OCI-LY1 (cell line): ENCODE measurements around the gene PCDHB1.
"Not testable (repeated sequence)": the region's sequence is repeated elsewhere in the genome, so short reads cannot be mapped to it uniquely, and the experiment has no call there.

Experiments
- H2AFZ ChIP-seq: fragments of 200-600 bp; sonication (generic), shearing (Covaris generic); 2 replicates; pipeline ENCODE4 v1.6.0; 2014; ENCODE audit warnings: antibody characterized with exemption, mild to moderate bottlenecking, low read length
- H3F3A ChIP-seq: fragments of 200-600 bp; sonication (generic), shearing (Covaris generic); 2 replicates; pipeline ENCODE4 v1.6.0; 2014; ENCODE audit warnings: mild to moderate bottlenecking, antibody characterized with exemption, low read length, moderate library complexity; ENCODE audit not compliant: insufficient read depth
- H3K27ac ChIP-seq: fragments of 200-600 bp; sonication (generic); 2 replicates; pipeline ENCODE4 v1.5.1; 2014; ENCODE audit warnings: low read length, mixed run types, mild to moderate bottlenecking, low read depth; ENCODE audit not compliant: poor library complexity, severe bottlenecking
- H3K27me3 ChIP-seq: fragments of 200-600 bp; sonication (generic); 2 replicates; pipeline ENCODE4 v1.6.0; 2014; ENCODE audit warnings: antibody characterized with exemption, mild to moderate bottlenecking, low read length, moderate library complexity; ENCODE audit not compliant: insufficient read depth
- H3K36me3 ChIP-seq: fragments of 200-600 bp; sonication (generic); 2 replicates; pipeline ENCODE4 v1.6.1; 2014; ENCODE audit warnings: mild to moderate bottlenecking, antibody characterized with exemption, low read length, moderate library complexity, mixed read lengths; ENCODE audit not compliant: insufficient read depth
- H3K4me1 ChIP-seq: fragments of 200-600 bp; sonication (generic); 2 replicates; pipeline ENCODE4 v1.5.1; 2014; ENCODE audit warnings: mild to moderate bottlenecking, low read length, moderate library complexity; ENCODE audit not compliant: insufficient read depth, severe bottlenecking
- H3K4me2 ChIP-seq: fragments of 200-600 bp; sonication (generic), shearing (Covaris generic); 2 replicates; pipeline ENCODE4 v1.6.1; 2014; ENCODE audit warnings: low read length
- H3K4me3 ChIP-seq: fragments of 200-600 bp; sonication (generic); 2 replicates; pipeline ENCODE4 v1.5.1; 2014; ENCODE audit warnings: low read length, low read depth, mild to moderate bottlenecking, mixed read lengths; ENCODE audit not compliant: poor library complexity, severe bottlenecking
- H3K79me2 ChIP-seq: fragments of 200-600 bp; shearing (Covaris generic); 2 replicates; pipeline ENCODE4 v1.6.1; 2016; ENCODE audit warnings: mixed run types, low read length, mixed read lengths; ENCODE audit not compliant: insufficient read depth
- H3K9ac ChIP-seq: fragments of 200-600 bp; sonication (generic), shearing (Covaris generic); 2 replicates; pipeline ENCODE4 v1.6.1; 2014; ENCODE audit warnings: mild to moderate bottlenecking, low read length, mixed read lengths
- H3K9me2 ChIP-seq: fragments of 200-600 bp; sonication (generic), shearing (Covaris generic); 2 replicates; pipeline ENCODE4 v1.6.1; 2014; ENCODE audit warnings: low read depth, mild to moderate bottlenecking, low read length, mixed read lengths
- H3K9me3 ChIP-seq: fragments of 200-600 bp; shearing (Covaris generic); 2 replicates; pipeline ENCODE4 v1.6.1; 2014; ENCODE audit warnings: low read length, mixed read lengths
- H4K20me1 ChIP-seq: fragments of 200-600 bp; sonication (generic), shearing (Covaris generic); 2 replicates; pipeline ENCODE4 v1.6.0; 2016; ENCODE audit warnings: mild to moderate bottlenecking, low read length; ENCODE audit not compliant: insufficient read depth
- EZH2 ChIP-seq: fragments of 200-600 bp; sonication (generic), shearing (Covaris generic); IDR thresholded peaks from 2 replicates; pipeline ENCODE4 v1.8.0; 2017; ENCODE audit warnings: borderline replicate concordance, mixed run types, mild to moderate bottlenecking, antibody characterized with exemption, low read length, moderate library complexity, mixed read lengths
- TF ChIP-seq, protein P1 (sequence below): fragments of 200-600 bp; sonication (generic), shearing (Covaris generic); IDR thresholded peaks from 2 replicates; pipeline ENCODE4 v1.5.1; 2017; ENCODE audit warnings: mild to moderate bottlenecking, antibody characterized with exemption, low read length, moderate library complexity, mixed read lengths

Gene PCDHB1

DNA sequence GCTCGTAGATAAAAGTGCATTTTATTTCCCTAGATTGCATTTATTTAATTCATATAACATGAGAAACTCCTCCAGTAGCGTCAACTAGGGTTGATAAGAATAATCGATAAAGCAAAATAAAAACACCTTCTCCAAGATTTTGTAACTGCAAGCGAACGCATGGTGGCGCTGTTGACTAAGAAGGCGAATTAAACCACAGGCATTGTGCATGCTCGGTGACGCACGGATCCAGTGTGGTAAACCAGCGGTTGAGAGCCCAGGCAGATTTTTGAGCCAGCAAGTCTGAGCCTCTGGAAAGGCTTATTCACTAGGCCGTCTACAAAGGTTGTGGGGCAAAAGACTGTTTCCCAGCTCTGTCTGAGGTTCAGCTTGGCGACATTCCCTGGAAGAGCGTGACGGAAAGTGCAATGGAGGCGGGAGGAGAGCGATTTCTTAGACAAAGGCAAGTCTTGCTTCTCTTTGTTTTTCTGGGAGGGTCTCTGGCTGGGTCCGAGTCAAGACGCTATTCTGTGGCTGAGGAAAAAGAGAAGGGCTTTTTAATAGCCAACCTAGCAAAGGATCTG is 49.1 kb downstream of the PCDHB1 start, which contains the start of gene PCDHB3:
Gene PCDHB3 (plus strand): TSS at position 231 of the 563 bp plus-strand sequence. CDS start 177 bp downstream, at position 408.
- Histone ChIP-seq H3F3A (no peaks in the 10 kb centered on the region), H3K27ac (no peak within 1 kb of the TSS), H3K9me2 (no peaks in the 10 kb centered on the region), H3K4me2 (no peak within 1 kb of the TSS), H3K27me3 (no peaks in the 10 kb centered on the region), H3K36me3 (no peaks in the 10 kb centered on the region), H3K4me3 (no peak within 1 kb of the TSS), H2AFZ (no peak within 1 kb of the TSS), H3K79me2 (no peaks in the 10 kb centered on the region), H3K9me3 (no peaks in the 10 kb centered on the region), H3K4me1 (no peaks in the 10 kb centered on the region), H4K20me1 (no peaks in the 10 kb centered on the region), H3K9ac (no peak within 1 kb of the TSS)
- no peak for TF ChIP-seq EZH2
- TF ChIP-seq, protein P1, sequence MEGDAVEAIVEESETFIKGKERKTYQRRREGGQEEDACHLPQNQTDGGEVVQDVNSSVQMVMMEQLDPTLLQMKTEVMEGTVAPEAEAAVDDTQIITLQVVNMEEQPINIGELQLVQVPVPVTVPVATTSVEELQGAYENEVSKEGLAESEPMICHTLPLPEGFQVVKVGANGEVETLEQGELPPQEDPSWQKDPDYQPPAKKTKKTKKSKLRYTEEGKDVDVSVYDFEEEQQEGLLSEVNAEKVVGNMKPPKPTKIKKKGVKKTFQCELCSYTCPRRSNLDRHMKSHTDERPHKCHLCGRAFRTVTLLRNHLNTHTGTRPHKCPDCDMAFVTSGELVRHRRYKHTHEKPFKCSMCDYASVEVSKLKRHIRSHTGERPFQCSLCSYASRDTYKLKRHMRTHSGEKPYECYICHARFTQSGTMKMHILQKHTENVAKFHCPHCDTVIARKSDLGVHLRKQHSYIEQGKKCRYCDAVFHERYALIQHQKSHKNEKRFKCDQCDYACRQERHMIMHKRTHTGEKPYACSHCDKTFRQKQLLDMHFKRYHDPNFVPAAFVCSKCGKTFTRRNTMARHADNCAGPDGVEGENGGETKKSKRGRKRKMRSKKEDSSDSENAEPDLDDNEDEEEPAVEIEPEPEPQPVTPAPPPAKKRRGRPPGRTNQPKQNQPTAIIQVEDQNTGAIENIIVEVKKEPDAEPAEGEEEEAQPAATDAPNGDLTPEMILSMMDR = peak; percentile 74

DNA sequence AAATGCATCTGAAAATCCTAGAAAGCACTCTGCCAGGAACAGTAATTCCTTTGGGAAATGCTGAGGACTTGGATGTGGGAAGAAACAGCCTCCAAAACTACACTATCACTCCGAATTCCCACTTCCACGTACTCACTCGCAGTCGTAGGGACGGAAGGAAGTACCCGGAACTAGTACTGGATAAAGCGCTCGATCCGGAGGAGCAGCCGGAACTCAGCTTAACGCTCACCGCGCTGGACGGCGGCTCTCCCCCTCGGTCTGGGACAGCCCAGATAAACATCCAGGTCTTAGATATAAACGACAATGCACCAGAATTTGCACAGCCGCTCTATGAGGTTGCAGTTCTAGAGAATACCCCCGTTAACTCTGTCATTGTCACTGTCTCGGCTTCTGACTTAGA is 49.9 kb downstream of the PCDHB1 start:
- H3K27ac ChIP-seq = no peak overlapping the region
- no peak overlapping the region for H3K4me2 ChIP-seq
- H3K4me1 ChIP-seq = no peaks in the 10 kb centered on the region
- no peaks in the 10 kb centered on the region for H4K20me1 ChIP-seq
- no peaks in the 10 kb centered on the region for H3K9me2 ChIP-seq
- H3K27me3 ChIP-seq = no peaks in the 10 kb centered on the region
- no peak for TF ChIP-seq EZH2
- TF ChIP-seq, protein P1 = no peak
- H3K9me3 ChIP-seq = no peaks in the 10 kb centered on the region
- no peaks in the 10 kb centered on the region for H3K79me2 ChIP-seq
- H3K36me3 ChIP-seq = no peaks in the 10 kb centered on the region
- H3K4me3 ChIP-seq = no peak overlapping the region
- no peaks in the 10 kb centered on the region for H3F3A ChIP-seq
- H3K9ac ChIP-seq = no peak overlapping the region
- H2AFZ ChIP-seq = no peak overlapping the region

DNA sequence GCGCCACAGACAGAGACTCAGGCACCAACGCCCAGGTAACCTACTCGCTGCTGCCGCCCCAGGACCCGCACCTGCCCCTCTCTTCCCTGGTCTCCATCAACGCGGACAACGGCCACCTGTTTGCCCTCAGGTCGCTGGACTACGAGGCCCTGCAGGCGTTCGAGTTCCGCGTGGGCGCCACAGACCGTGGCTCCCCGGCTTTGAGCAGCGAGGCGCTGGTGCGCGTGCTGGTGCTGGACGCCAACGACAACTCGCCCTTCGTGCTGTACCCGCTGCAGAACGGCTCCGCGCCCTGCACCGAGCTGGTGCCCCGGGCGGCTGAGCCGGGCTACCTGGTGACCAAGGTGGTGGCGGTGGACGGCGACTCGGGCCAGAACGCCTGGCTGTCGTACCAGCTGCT is 50.9 kb downstream of the PCDHB1 start:
- not testable (repeated sequence) for H3K4me3 ChIP-seq, H3K9me2 ChIP-seq, H3K79me2 ChIP-seq

DNA sequence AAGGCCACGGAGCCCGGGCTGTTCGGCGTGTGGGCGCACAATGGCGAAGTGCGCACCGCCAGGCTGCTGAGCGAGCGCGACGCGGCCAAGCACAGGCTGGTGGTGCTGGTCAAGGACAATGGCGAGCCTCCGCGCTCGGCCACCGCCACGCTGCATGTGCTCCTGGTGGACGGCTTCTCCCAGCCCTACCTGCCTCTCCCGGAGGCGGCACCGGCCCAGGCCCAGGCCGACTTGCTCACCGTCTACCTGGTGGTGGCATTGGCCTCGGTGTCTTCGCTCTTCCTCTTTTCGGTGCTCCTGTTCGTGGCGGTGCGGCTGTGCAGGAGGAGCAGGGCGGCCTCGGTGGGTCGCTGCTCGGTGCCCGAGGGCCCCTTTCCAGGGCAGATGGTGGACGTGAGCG is 51.3 kb downstream of the PCDHB1 start:
- not testable (repeated sequence) for H3K9me3 ChIP-seq, H3K79me2 ChIP-seq, H3K27me3 ChIP-seq

More for the DNA sequence above, 50.9 kb downstream of the PCDHB1 start:
- not testable (repeated sequence) for H4K20me1 ChIP-seq, H3F3A ChIP-seq, H3K27me3 ChIP-seq, H3K9ac ChIP-seq, H3K9me3 ChIP-seq, H3K36me3 ChIP-seq, H3K4me2 ChIP-seq, H2AFZ ChIP-seq, H3K27ac ChIP-seq, H3K4me1 ChIP-seq

More for the DNA sequence above, 51.3 kb downstream of the PCDHB1 start:
- H3K27ac ChIP-seq, H3K9me2 ChIP-seq, H3F3A ChIP-seq, H3K4me2 ChIP-seq, H3K4me3 ChIP-seq, H3K36me3 ChIP-seq, H4K20me1 ChIP-seq, H2AFZ ChIP-seq, H3K4me1 ChIP-seq, H3K9ac ChIP-seq: not testable (repeated sequence)
